K562 (cell line): ENCODE results near the gene NRGN. TPM values are rescaled to one million over a fixed set of nuclear protein-coding genes. Genes with fewer than 3 reads are reported as not detected.

Experiments used
- ATAC-seq: fragments of 200-7000 bp; cut with Tn5 transposase; 3 replicates; pipeline ENCODE4 v1.9.1; 2020; ENCODE audit warnings: moderate library complexity
- BruUV-seq: library from RNA; stranded (reverse); fragments of 400-500 nt; replicated peaks from 2 replicates; lab custom pipeline; 2021; lab: Mats Ljungman, UMichigan
- CTCF ChIA-PET: fragments of 300-600 bp; formaldehyde crosslinking; extraction: SDS; loops from one replicate; lab custom pipeline; 2021; ENCODE audit warnings: low intra/inter-chr PET ratio; lab: Yijun Ruan, JAX
- POLR2A ChIA-PET: fragments of 300-600, 350-650 bp; sonication (Branson Sonifier 250); formaldehyde crosslinking; extraction: SDS; loops from one replicate; lab custom pipeline; 2021; ENCODE audit warnings: antibody characterized with exemption, inconsistent platforms; lab: Yijun Ruan, JAX
- DNase-seq, 4 experiments: peaks; one replicate each; pipeline versions ENCODE4 v3.0.0 to v3.0.0-alpha.2; 2011 to 2018; ENCODE audit warnings: low spot score in 3 of 4, mixed read lengths in 3 of 4; ENCODE audit errors: extremely low read depth in 1 of 4
- FAIRE-seq: peaks from 2 replicates; lab custom pipeline; 2011; peaks lifted over from hg19 to GRCh38; lab: Jason Lieb, UNC
- H2AFZ ChIP-seq: 2 replicates; pipeline ENCODE4 v1.6.0; 2011; ENCODE audit warnings: low read depth, low read length, control low read depth, inconsistent platforms
- H3K27ac ChIP-seq: fragments of 200-600 bp; 3 replicates; pipeline ENCODE4 v1.8.0; 2011; ENCODE audit warnings: low read depth, mild to moderate bottlenecking, control low read depth, inconsistent platforms, low read length, moderate library complexity, mixed read lengths; ENCODE audit errors: extremely low read depth
- H3K27me3 ChIP-seq, 2 experiments: fragments of 300-600 bp in 1 of 2; 2 replicates in 1 of 2; 3 replicates in 1 of 2; pipeline versions ENCODE4 v1.6.0 to v1.8.0; 2011; ENCODE audit warnings: inconsistent platforms in 2 of 2, low read length in 2 of 2, mild to moderate bottlenecking in 1 of 2, mixed read lengths in 1 of 2, moderate library complexity in 1 of 2; ENCODE audit not compliant: control insufficient read depth in 2 of 2, insufficient read depth in 2 of 2
- H3K36me3 ChIP-seq: fragments of 300-600 bp; 3 replicates; pipeline ENCODE4 v1.8.0; 2011; ENCODE audit warnings: mild to moderate bottlenecking, low read length, inconsistent platforms; ENCODE audit not compliant: control insufficient read depth, insufficient read depth
- H3K4me1 ChIP-seq, 2 experiments: fragments of 200-600 bp in 1 of 2; replicated peaks in 1 of 2; 2 replicates in 1 of 2; 3 replicates in 1 of 2; pipeline versions ENCODE4 v1.5.1 to v1.8.0; 2011; ENCODE audit warnings: inconsistent platforms in 2 of 2, low read length in 2 of 2, mild to moderate bottlenecking in 1 of 2, mixed read lengths in 1 of 2, moderate library complexity in 1 of 2; ENCODE audit not compliant: control insufficient read depth in 2 of 2, insufficient read depth in 2 of 2
- H3K4me2 ChIP-seq: 2 replicates; pipeline ENCODE4 v1.6.1; 2011; ENCODE audit warnings: low read length, control low read depth, inconsistent platforms, mixed read lengths; ENCODE audit not compliant: insufficient read depth
- H3K4me3 ChIP-seq: fragments of 200-600 bp; sonication (generic), shearing (Covaris generic); 2 replicates; pipeline ENCODE4 v1.5.1; 2016; ENCODE audit warnings: control low read depth, inconsistent platforms
- H3K79me2 ChIP-seq: fragments of 200-600 bp; 3 replicates; pipeline ENCODE4 v1.8.0; 2011; ENCODE audit warnings: low read length, inconsistent platforms; ENCODE audit not compliant: control insufficient read depth, insufficient read depth
- H3K9ac ChIP-seq, 2 experiments: 2 replicates each; pipeline versions ENCODE4 v1.6.0 to v1.6.1; 2011; ENCODE audit warnings: low read depth in 2 of 2, low read length in 2 of 2, control low read depth in 1 of 2, inconsistent platforms in 1 of 2, mild to moderate bottlenecking in 1 of 2, mixed read lengths in 1 of 2; ENCODE audit not compliant: insufficient read depth in 1 of 2
- H3K9me1 ChIP-seq: one replicate; pipeline ENCODE4 v1.6.0; 2011; ENCODE audit warnings: inconsistent platforms, mild to moderate bottlenecking, low read length, moderate library complexity; ENCODE audit not compliant: control insufficient read depth, insufficient read depth
- H3K9me3 ChIP-seq: replicated peaks from 2 replicates; pipeline ENCODE4 v1.5.1; 2011; ENCODE audit warnings: low read depth, low read length, inconsistent platforms; ENCODE audit not compliant: control insufficient read depth, insufficient read depth
- H4K20me1 ChIP-seq: replicated peaks from 2 replicates; pipeline ENCODE4 v1.6.1; 2011; ENCODE audit warnings: low read length, inconsistent platforms, mixed read lengths; ENCODE audit not compliant: control insufficient read depth, insufficient read depth
- CREM ChIP-seq: IDR thresholded peaks from 2 replicates; pipeline ENCODE4 v1.6.1; 2014; ENCODE audit warnings: antibody characterized with exemption, low read depth
- NFE2L1 ChIP-seq: fragments of 450-650 bp; IDR thresholded peaks from 2 replicates; pipeline ENCODE4 v1.6.1; 2016; ENCODE audit warnings: missing genetic modification characterization, low read depth, mild to moderate bottlenecking, missing compliant biosample characterization, moderate library complexity, borderline replicate concordance
- WGBS: fragments of 100-300 bp; shearing (Covaris generic); methylation state at CpG from one replicate; pipeline ENCODE4 v1.1.6; 2016; ENCODE audit warnings: low coverage, mixed read lengths; ENCODE audit not compliant: insufficient coverage; ENCODE audit errors: missing lambda C conversion rate; 5-methylcytosine and 5-hydroxymethylcytosine counted together
- in situ Hi-C: fragments of 300-500 bp; cut with MboI; formaldehyde crosslinking; loops from 4 replicates; pipeline ENCODE4 v1.15.0; 2018; ENCODE audit warnings: inconsistent platforms, mixed read lengths
- intact Hi-C: fragments of 100-400 bp; cut with micrococcal nuclease; formaldehyde crosslinking; loops from 2 replicates; pipeline ENCODE4 v1.14.2; 2022
- polyA plus RNA-seq, 8 experiments: library from polyadenylated mRNA; depleted of rRNA in 4 of 8; stranded (reverse) in 5 of 8; unstranded in 3 of 8; fragments of >200 nt; fragmentation: Nextera tagmentation in 2 of 8; fragmentation: Illumina TruSeq in 1 of 8; extraction: Ambion mirVana in 2 of 8; extraction: Trizol in 1 of 8; gene quantifications; 2 replicates each; pipeline versions ENCODE4 v1.2.1 to v1.2.3, GENCODE V29; 2011 to 2014; ENCODE audit warnings: inconsistent platforms in 1 of 8, missing spikeins in 1 of 8
- total RNA-seq, 7 experiments: library from RNA; depleted of rRNA in 6 of 7; stranded (reverse); fragments of >200 nt in 6 of 7; fragmentation: Illumina TruSeq in 2 of 7; extraction: Trizol in 2 of 7; gene quantifications; 2 replicates each; pipeline versions ENCODE4 v1.2.1 to v1.2.3, GENCODE V29; 2011 to 2021; ENCODE audit warnings: low replicate concordance in 1 of 7
- TF ChIP-seq, protein P1 (sequence below): fragments of 250-450 bp; sonication (Bioruptor Pico); IDR thresholded peaks from 2 replicates; pipeline ENCODE4 v1.5.0; 2021
- TF ChIP-seq, protein P2 (sequence below), 2 experiments: IDR thresholded peaks in 1 of 2; conservative IDR thresholded peaks in 1 of 2; 2 replicates each; pipeline ENCODE4 v1.6.1; 2016; ENCODE audit warnings: low read depth in 2 of 2, mild to moderate bottlenecking in 1 of 2, missing compliant biosample characterization in 1 of 2, missing genetic modification characterization in 1 of 2, moderate library complexity in 1 of 2

NRGN gene
- total and polyA plus RNA-seq, 9 of the 15 experiments (the other 6 are each of a cell fraction or from before 2014, with no cell fraction given), result 0.29 to 7.8 (median 3.5) TPM; not detected in 2

DNA sequence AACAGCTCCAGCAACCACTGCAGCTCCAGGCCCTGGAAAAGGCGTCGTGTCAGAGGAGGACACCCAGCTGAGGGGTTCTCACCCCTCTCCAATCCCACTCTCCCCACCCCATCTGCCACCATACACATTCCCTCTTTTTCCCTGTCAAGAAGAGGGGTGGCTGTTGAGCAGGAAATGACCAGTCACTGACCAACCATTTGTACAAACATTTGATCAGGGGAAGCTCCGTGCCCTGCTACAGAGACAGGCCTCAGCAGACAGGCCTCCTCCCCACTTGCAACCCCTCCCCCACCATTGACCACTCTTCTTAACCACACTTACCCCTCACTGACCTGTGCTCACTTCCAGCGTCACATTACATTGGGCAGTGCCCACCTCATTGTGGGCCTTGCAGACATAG, 14.6 kb downstream of the NRGN start:
- intact Hi-C loops, result no loop called here

More for the DNA sequence above, 14.6 kb downstream of the NRGN start:
- CTCF ChIA-PET, result no interaction called here
- Histone ChIP-seq H3K9me3 (no peaks in the 10 kb centered on the region), H3K4me3 (no peak overlapping the region), H3K27ac (no peak overlapping the region), H3K9me1 (no peaks in the 10 kb centered on the region), H3K9ac (no peak overlapping the region), H2AFZ (no peak overlapping the region), H3K36me3 (no peaks in the 10 kb centered on the region), H3K27me3 (peaks cover 6 to 63% of the 10 kb centered on the region in 2 experiments; a peak in 4 of 5 replicates), H3K4me2 (no peak overlapping the region), H3K79me2 (no peaks in the 10 kb centered on the region), H3K4me1 (peaks cover 11 to 26% of the 10 kb centered on the region in 2 experiments; a peak in 4 of 5 replicates), H4K20me1 (no peaks in the 10 kb centered on the region)
- no peak for ATAC-seq
- POLR2A ChIA-PET, result interaction anchor here (1.1 kb wide), 1 partner anchor 81 kb away, joined by 3 read pairs; the partner anchor contains the start of genes SIAE and SPA17
- TF ChIP-seq NFE2L1 (no peak), CREM (no peak)
- TF ChIP-seq, protein P1, sequence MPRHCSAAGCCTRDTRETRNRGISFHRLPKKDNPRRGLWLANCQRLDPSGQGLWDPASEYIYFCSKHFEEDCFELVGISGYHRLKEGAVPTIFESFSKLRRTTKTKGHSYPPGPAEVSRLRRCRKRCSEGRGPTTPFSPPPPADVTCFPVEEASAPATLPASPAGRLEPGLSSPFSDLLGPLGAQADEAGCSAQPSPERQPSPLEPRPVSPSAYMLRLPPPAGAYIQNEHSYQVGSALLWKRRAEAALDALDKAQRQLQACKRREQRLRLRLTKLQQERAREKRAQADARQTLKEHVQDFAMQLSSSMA (CRISPR knock-in tag), result no peak
- TF ChIP-seq, protein P2, sequence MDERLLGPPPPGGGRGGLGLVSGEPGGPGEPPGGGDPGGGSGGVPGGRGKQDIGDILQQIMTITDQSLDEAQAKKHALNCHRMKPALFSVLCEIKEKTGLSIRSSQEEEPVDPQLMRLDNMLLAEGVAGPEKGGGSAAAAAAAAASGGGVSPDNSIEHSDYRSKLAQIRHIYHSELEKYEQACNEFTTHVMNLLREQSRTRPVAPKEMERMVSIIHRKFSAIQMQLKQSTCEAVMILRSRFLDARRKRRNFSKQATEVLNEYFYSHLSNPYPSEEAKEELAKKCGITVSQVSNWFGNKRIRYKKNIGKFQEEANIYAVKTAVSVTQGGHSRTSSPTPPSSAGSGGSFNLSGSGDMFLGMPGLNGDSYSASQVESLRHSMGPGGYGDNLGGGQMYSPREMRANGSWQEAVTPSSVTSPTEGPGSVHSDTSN (CRISPR knock-in tag; IDR thresholded peaks at IDR 0.05; ENCODE audit: low read depth), result no peak
- TF ChIP-seq, protein P2 (tag; conservative IDR thresholded peaks at IDR 0.05; ENCODE audit: low read depth), result no peak
- WGBS, result 13% methylated on average over 4 of the region's 4 CpGs
- FAIRE-seq, result no peak
- in situ Hi-C loops, result no loop called here
- BruUV-seq, result no TSS peak
- no peak for DNase-seq
